ENCODE data around the gene RAC3.

- TF ChIP-seq, protein P1, sequence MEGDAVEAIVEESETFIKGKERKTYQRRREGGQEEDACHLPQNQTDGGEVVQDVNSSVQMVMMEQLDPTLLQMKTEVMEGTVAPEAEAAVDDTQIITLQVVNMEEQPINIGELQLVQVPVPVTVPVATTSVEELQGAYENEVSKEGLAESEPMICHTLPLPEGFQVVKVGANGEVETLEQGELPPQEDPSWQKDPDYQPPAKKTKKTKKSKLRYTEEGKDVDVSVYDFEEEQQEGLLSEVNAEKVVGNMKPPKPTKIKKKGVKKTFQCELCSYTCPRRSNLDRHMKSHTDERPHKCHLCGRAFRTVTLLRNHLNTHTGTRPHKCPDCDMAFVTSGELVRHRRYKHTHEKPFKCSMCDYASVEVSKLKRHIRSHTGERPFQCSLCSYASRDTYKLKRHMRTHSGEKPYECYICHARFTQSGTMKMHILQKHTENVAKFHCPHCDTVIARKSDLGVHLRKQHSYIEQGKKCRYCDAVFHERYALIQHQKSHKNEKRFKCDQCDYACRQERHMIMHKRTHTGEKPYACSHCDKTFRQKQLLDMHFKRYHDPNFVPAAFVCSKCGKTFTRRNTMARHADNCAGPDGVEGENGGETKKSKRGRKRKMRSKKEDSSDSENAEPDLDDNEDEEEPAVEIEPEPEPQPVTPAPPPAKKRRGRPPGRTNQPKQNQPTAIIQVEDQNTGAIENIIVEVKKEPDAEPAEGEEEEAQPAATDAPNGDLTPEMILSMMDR (IDR thresholded peaks at IDR 0.05), result no peak
- no peak for TF ChIP-seq POLR2A (IDR thresholded peaks at IDR 0.05)
These were observed 46.6 kb upstream of the RAC3 start for GRCh38 chr17:81984773-81985410.

All from esophagus squamous epithelium (tissue), 4 donors.